ENCODE results near the gene MICAL3.

Gene MICAL3

GRCh38 chr22:17875631-17876030 lies 148.7 kb downstream of the MICAL3 start:
- Histone ChIP-seq H3K27me3 (ENCODE audit: control insufficient read depth in 1 of 2, insufficient read depth in 2 of 2, low read length in 2 of 2) (no peaks in the 10 kb centered on the region), H3K27ac (ENCODE audit: low read depth, low read length) (no peak overlapping the region), H3K4me3 (ENCODE audit: low read depth in 1 of 2, low read length in 2 of 2) (no peak overlapping the region), H3K36me3 (ENCODE audit: insufficient read depth, low read length) (peaks cover 63% of the 10 kb centered on the region), H3K9me3 (ENCODE audit: low read length) (no peaks in the 10 kb centered on the region), H3K4me1 (ENCODE audit: insufficient read depth, low read length) (no peaks in the 10 kb centered on the region), H3K9ac (ENCODE audit: low read length) (no peak overlapping the region)

- H3K4me3 ChIP-seq (ENCODE audit: low read depth in 1 of 2, low read length in 2 of 2), result no peak overlapping the region
- peaks cover under 1% of the 10 kb centered on the region for H3K4me1 ChIP-seq (ENCODE audit: insufficient read depth, low read length)
These were observed 149.2 kb downstream of the MICAL3 start for GRCh38 chr22:17875156-17875555.

DNA sequence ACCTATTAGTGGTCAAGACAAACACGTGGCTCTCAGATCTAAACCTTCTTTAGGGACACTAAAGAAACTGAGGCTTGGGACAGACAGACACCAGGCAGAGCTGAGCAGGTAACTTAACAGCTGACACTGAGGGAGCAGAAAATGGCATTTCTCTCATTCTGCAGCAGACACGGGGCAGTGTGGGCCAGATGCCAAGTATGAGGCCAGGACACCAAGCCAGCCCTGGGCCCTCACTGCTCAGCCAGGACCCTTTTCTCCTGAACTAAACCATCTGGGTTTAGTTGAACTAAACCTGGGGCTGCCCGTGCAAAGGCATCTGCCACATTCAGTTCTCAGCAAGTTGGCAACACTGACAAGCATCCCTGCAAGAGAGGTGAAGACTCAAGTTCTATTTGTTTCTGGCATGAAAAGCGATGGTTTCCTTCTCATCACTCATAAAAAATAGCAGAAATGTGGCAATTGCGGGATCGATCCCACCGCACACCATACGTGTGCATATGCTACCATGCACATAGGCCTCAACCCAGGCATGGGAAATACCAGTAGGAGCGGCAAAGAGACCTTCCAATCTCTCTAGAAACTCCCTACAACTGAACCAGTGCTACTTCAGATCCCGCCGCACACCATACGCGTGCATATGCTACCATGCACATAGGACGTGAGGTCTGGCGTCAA lies 150.0 kb downstream of the MICAL3 start:
- Histone ChIP-seq H3K4me3 (ENCODE audit: low read depth in 1 of 2, low read length in 2 of 2) (no peak overlapping the region), H3K27me3 (ENCODE audit: control insufficient read depth in 1 of 2, insufficient read depth in 2 of 2, low read length in 2 of 2) (no peaks in the 10 kb centered on the region), H3K36me3 (ENCODE audit: insufficient read depth, low read length) (peaks cover 60% of the 10 kb centered on the region), H3K4me1 (ENCODE audit: insufficient read depth, low read length) (peaks cover 8% of the 10 kb centered on the region), H3K27ac (ENCODE audit: low read depth, low read length) (no peak overlapping the region), H3K9me3 (ENCODE audit: low read length) (no peaks in the 10 kb centered on the region), H3K9ac (ENCODE audit: low read length) (no peak overlapping the region)

More at GRCh38 chr22:17875156-17875555, 149.2 kb downstream of the MICAL3 start:
- Histone ChIP-seq H3K27ac (ENCODE audit: low read depth, low read length) (no peak overlapping the region), H3K9me3 (ENCODE audit: low read length) (no peaks in the 10 kb centered on the region), H3K36me3 (ENCODE audit: insufficient read depth, low read length) (peaks cover 63% of the 10 kb centered on the region), H3K9ac (ENCODE audit: low read length) (no peak overlapping the region), H3K27me3 (ENCODE audit: control insufficient read depth in 1 of 2, insufficient read depth in 2 of 2, low read length in 2 of 2) (no peaks in the 10 kb centered on the region)

- H3K36me3 ChIP-seq (ENCODE audit: insufficient read depth, low read length), result peaks cover 60% of the 10 kb centered on the region
These were observed 150.6 kb downstream of the MICAL3 start for GRCh38 chr22:17873804-17874203.

GRCh38 chr22:17873116-17873515 lies 151.2 kb downstream of the MICAL3 start:
- Histone ChIP-seq H3K27ac (ENCODE audit: low read depth, low read length) (no peak overlapping the region), H3K4me3 (ENCODE audit: low read depth in 1 of 2, low read length in 2 of 2) (no peak overlapping the region), H3K27me3 (ENCODE audit: control insufficient read depth in 1 of 2, insufficient read depth in 2 of 2, low read length in 2 of 2) (no peaks in the 10 kb centered on the region), H3K9me3 (ENCODE audit: low read length) (no peaks in the 10 kb centered on the region), H3K9ac (ENCODE audit: low read length) (no peak overlapping the region), H3K4me1 (ENCODE audit: insufficient read depth, low read length) (peaks cover 15% of the 10 kb centered on the region), H3K36me3 (ENCODE audit: insufficient read depth, low read length) (peaks cover 60% of the 10 kb centered on the region)

More at GRCh38 chr22:17873804-17874203, 150.6 kb downstream of the MICAL3 start:
- peaks cover 14% of the 10 kb centered on the region for H3K4me1 ChIP-seq (ENCODE audit: insufficient read depth, low read length)
- H3K27me3 ChIP-seq (ENCODE audit: control insufficient read depth in 1 of 2, insufficient read depth in 2 of 2, low read length in 2 of 2), result no peaks in the 10 kb centered on the region
- H3K9ac ChIP-seq (ENCODE audit: low read length), result no peak overlapping the region
- H3K27ac ChIP-seq (ENCODE audit: low read depth, low read length), result no peak overlapping the region
- no peaks in the 10 kb centered on the region for H3K9me3 ChIP-seq (ENCODE audit: low read length)
- H3K4me3 ChIP-seq (ENCODE audit: low read depth in 1 of 2, low read length in 2 of 2), result no peak overlapping the region

- Histone ChIP-seq H3K4me3 (ENCODE audit: low read depth in 1 of 2, low read length in 2 of 2) (no peak overlapping the region), H3K4me1 (ENCODE audit: insufficient read depth, low read length) (peaks cover 21% of the 10 kb centered on the region), H3K9me3 (ENCODE audit: low read length) (no peaks in the 10 kb centered on the region), H3K36me3 (ENCODE audit: insufficient read depth, low read length) (peaks cover 60% of the 10 kb centered on the region), H3K27me3 (ENCODE audit: control insufficient read depth in 1 of 2, insufficient read depth in 2 of 2, low read length in 2 of 2) (no peaks in the 10 kb centered on the region), H3K27ac (ENCODE audit: low read depth, low read length) (no peak overlapping the region), H3K9ac (ENCODE audit: low read length) (no peak overlapping the region)
These were observed 151.9 kb downstream of the MICAL3 start for GRCh38 chr22:17872471-17872870.

GRCh38 chr22:17871726-17872458 lies 152.5 kb downstream of the MICAL3 start:
- Histone ChIP-seq H3K4me1 (ENCODE audit: insufficient read depth, low read length) (peaks cover 27% of the 10 kb centered on the region), H3K27me3 (ENCODE audit: control insufficient read depth in 1 of 2, insufficient read depth in 2 of 2, low read length in 2 of 2) (no peaks in the 10 kb centered on the region), H3K4me3 (ENCODE audit: low read depth in 1 of 2, low read length in 2 of 2) (no peak overlapping the region), H3K9me3 (ENCODE audit: low read length) (no peaks in the 10 kb centered on the region), H3K9ac (ENCODE audit: low read length) (no peak overlapping the region), H3K36me3 (ENCODE audit: insufficient read depth, low read length) (peaks cover 60% of the 10 kb centered on the region), H3K27ac (ENCODE audit: low read depth, low read length) (no peak overlapping the region)

- H3K9me3 ChIP-seq (ENCODE audit: low read length), result no peaks in the 10 kb centered on the region
- no peak overlapping the region for H3K27ac ChIP-seq (ENCODE audit: low read depth, low read length)
- peaks cover 29% of the 10 kb centered on the region for H3K4me1 ChIP-seq (ENCODE audit: insufficient read depth, low read length)
- H3K27me3 ChIP-seq (ENCODE audit: control insufficient read depth in 1 of 2, insufficient read depth in 2 of 2, low read length in 2 of 2), result no peaks in the 10 kb centered on the region
- no peak overlapping the region for H3K9ac ChIP-seq (ENCODE audit: low read length)
- H3K36me3 ChIP-seq (ENCODE audit: insufficient read depth, low read length), result peaks cover 68% of the 10 kb centered on the region
- H3K4me3 ChIP-seq (ENCODE audit: low read depth in 1 of 2, low read length in 2 of 2), result no peak overlapping the region
These were observed 154.0 kb downstream of the MICAL3 start for GRCh38 chr22:17870407-17870806.

GRCh38 chr22:17869285-17870096 lies 154.9 kb downstream of the MICAL3 start:
- Histone ChIP-seq H3K9ac (ENCODE audit: low read length) (no peak overlapping the region), H3K36me3 (ENCODE audit: insufficient read depth, low read length) (peaks cover 67% of the 10 kb centered on the region), H3K4me1 (ENCODE audit: insufficient read depth, low read length) (peaks cover 29% of the 10 kb centered on the region), H3K9me3 (ENCODE audit: low read length) (no peaks in the 10 kb centered on the region), H3K4me3 (ENCODE audit: low read depth in 1 of 2, low read length in 2 of 2) (no peak overlapping the region), H3K27ac (ENCODE audit: low read depth, low read length) (no peak overlapping the region), H3K27me3 (ENCODE audit: control insufficient read depth in 1 of 2, insufficient read depth in 2 of 2, low read length in 2 of 2) (no peaks in the 10 kb centered on the region)

GRCh38 chr22:17868771-17869170 lies 155.6 kb downstream of the MICAL3 start:
- H3K9ac ChIP-seq (ENCODE audit: low read length), result no peak overlapping the region
- H3K4me3 ChIP-seq (ENCODE audit: low read depth in 1 of 2, low read length in 2 of 2), result no peak overlapping the region
- H3K27ac ChIP-seq (ENCODE audit: low read depth, low read length), result no peak overlapping the region
- H3K9me3 ChIP-seq (ENCODE audit: low read length), result no peaks in the 10 kb centered on the region
- peaks cover 70% of the 10 kb centered on the region for H3K36me3 ChIP-seq (ENCODE audit: insufficient read depth, low read length)
- peaks cover 29% of the 10 kb centered on the region for H3K4me1 ChIP-seq (ENCODE audit: insufficient read depth, low read length)
- H3K27me3 ChIP-seq (ENCODE audit: control insufficient read depth in 1 of 2, insufficient read depth in 2 of 2, low read length in 2 of 2), result no peaks in the 10 kb centered on the region

- H3K9ac ChIP-seq (ENCODE audit: low read length), result no peak overlapping the region
- peaks cover 70% of the 10 kb centered on the region for H3K36me3 ChIP-seq (ENCODE audit: insufficient read depth, low read length)
- H3K4me3 ChIP-seq (ENCODE audit: low read depth in 1 of 2, low read length in 2 of 2), result no peak overlapping the region
- H3K27ac ChIP-seq (ENCODE audit: low read depth, low read length), result peak overlapping the region; percentile 56
- H3K27me3 ChIP-seq (ENCODE audit: control insufficient read depth in 1 of 2, insufficient read depth in 2 of 2, low read length in 2 of 2), result no peaks in the 10 kb centered on the region
- H3K4me1 ChIP-seq (ENCODE audit: insufficient read depth, low read length), result peaks cover 29% of the 10 kb centered on the region
- no peaks in the 10 kb centered on the region for H3K9me3 ChIP-seq (ENCODE audit: low read length)
These were observed 157.1 kb downstream of the MICAL3 start for GRCh38 chr22:17867160-17867785.
